B cell (primary cell): ENCODE data around the gene MPDZ.

Experiments
- CTCF ChIP-seq: fragments of 200-600 bp; IDR thresholded peaks from one replicate; pipeline ENCODE4 v1.8.0; 2022; ENCODE audit warnings: antibody characterized with exemption, mild to moderate bottlenecking
- EZH2 ChIP-seq: IDR thresholded peaks from 2 replicates; pipeline ENCODE4 v1.6.1; 2012; ENCODE audit warnings: borderline replicate concordance, low read depth, mild to moderate bottlenecking, moderate library complexity, low read length; ENCODE audit not compliant: insufficient read depth, poor library complexity, severe bottlenecking

- TF ChIP-seq CTCF (peak; percentile 47), EZH2 (no peak)
These were observed 190.6 kb downstream of the MPDZ start for GRCh38 chr9:13088720-13089427.
